WTC11 (cell line): ENCODE results near the gene UQCC3. TPM values are rescaled to one million over a fixed set of nuclear protein-coding genes. Genes with fewer than 3 reads are reported as not detected.

ENCODE experiments used
- ATAC-seq: fragments of 200-7000 bp; cut with Tn5 transposase; 2 replicates; pipeline ENCODE4 v1.10.0; 2021; ENCODE audit warnings: mild to moderate bottlenecking, moderate library complexity
- CTCF ChIA-PET: fragments of 300-600 bp; sonication (Branson Sonifier 250); formaldehyde crosslinking; loops from one replicate; lab custom pipeline; 2021; ENCODE audit warnings: antibody characterized with exemption; lab: Charles Lee
- POLR2A ChIA-PET: fragments of 350-600 bp; sonication (Branson Sonifier 250); formaldehyde crosslinking; loops from one replicate; lab custom pipeline; 2021; ENCODE audit warnings: antibody characterized with exemption; lab: Charles Lee
- DNase-seq: peaks from one replicate; pipeline ENCODE4 v3.0.0; 2021; ENCODE audit warnings: low spot score
- H3K27ac Mint-ChIP-seq: 2 replicates; pipeline ENCODE4 v1.8.0; 2021; ENCODE audit warnings: mixed read lengths
- H3K27me3 Mint-ChIP-seq: 2 replicates; pipeline ENCODE4 v1.8.0; 2021; ENCODE audit warnings: low read depth, mild to moderate bottlenecking, moderate library complexity, mixed read lengths
- H3K36me3 Mint-ChIP-seq: 2 replicates; pipeline ENCODE4 v1.8.0; 2021; ENCODE audit warnings: mixed read lengths
- H3K4me1 Mint-ChIP-seq: 2 replicates; pipeline ENCODE4 v1.8.0; 2022; ENCODE audit warnings: mixed read lengths
- H3K4me3 Mint-ChIP-seq: 2 replicates; pipeline ENCODE4 v1.8.0; 2021; ENCODE audit warnings: mild to moderate bottlenecking, moderate library complexity, mixed read lengths
- H3K9me3 Mint-ChIP-seq: 2 replicates; pipeline ENCODE4 v1.8.0; 2021; ENCODE audit warnings: mixed read lengths
- ARID4B ChIP-seq: sonication (generic); formaldehyde crosslinking; IDR thresholded peaks from 2 replicates; pipeline ENCODE4 v1.8.0; 2023; ENCODE audit warnings: missing genetic modification reagents, mild to moderate bottlenecking, borderline replicate concordance
- ATF1 ChIP-seq: sonication (generic); formaldehyde crosslinking; IDR thresholded peaks from 2 replicates; pipeline ENCODE4 v1.8.1; 2023; ENCODE audit warnings: mild to moderate bottlenecking, moderate library complexity, missing genetic modification reagents
- E2F5 ChIP-seq: sonication (generic); formaldehyde crosslinking; IDR thresholded peaks from 2 replicates; pipeline ENCODE4 v1.8.1; 2022; ENCODE audit warnings: mild to moderate bottlenecking, moderate library complexity, missing genetic modification reagents
- ELF4 ChIP-seq: sonication (generic); formaldehyde crosslinking; IDR thresholded peaks from 2 replicates; pipeline ENCODE4 v1.8.1; 2022; ENCODE audit warnings: low read depth, mild to moderate bottlenecking, moderate library complexity, missing genetic modification reagents
- FOXK1 ChIP-seq: sonication (generic); formaldehyde crosslinking; IDR thresholded peaks from 2 replicates; pipeline ENCODE4 v1.8.0; 2022; ENCODE audit warnings: mild to moderate bottlenecking, moderate library complexity, missing genetic modification reagents
- FOXP1 ChIP-seq: sonication (generic); formaldehyde crosslinking; IDR thresholded peaks from 2 replicates; pipeline ENCODE4 v1.8.0; 2022; ENCODE audit warnings: missing genetic modification reagents, mild to moderate bottlenecking, moderate library complexity, borderline replicate concordance
- FOXP4 ChIP-seq: sonication (generic); formaldehyde crosslinking; IDR thresholded peaks from 2 replicates; pipeline ENCODE4 v1.8.0; 2022; ENCODE audit warnings: mild to moderate bottlenecking, missing genetic modification reagents
- GABPB1 ChIP-seq: sonication (generic); formaldehyde crosslinking; IDR thresholded peaks from 2 replicates; pipeline ENCODE4 v1.8.1; 2023; ENCODE audit warnings: mild to moderate bottlenecking, missing genetic modification reagents
- GRHL2 ChIP-seq: fragments of 250-450 bp; sonication (Bioruptor Pico); IDR thresholded peaks from 2 replicates; pipeline ENCODE4 v1.8.0; 2022; ENCODE audit warnings: mild to moderate bottlenecking, moderate library complexity; ENCODE audit not compliant: insufficient replicate concordance, severe bottlenecking
- IRF2 ChIP-seq: sonication (generic); formaldehyde crosslinking; IDR thresholded peaks from 2 replicates; pipeline ENCODE4 v1.8.0; 2022; ENCODE audit warnings: low read depth, missing genetic modification reagents, borderline replicate concordance
- KAT7 ChIP-seq: sonication (generic); formaldehyde crosslinking; IDR thresholded peaks from 2 replicates; pipeline ENCODE4 v1.8.1; 2023; ENCODE audit warnings: missing genetic modification reagents, mild to moderate bottlenecking, borderline replicate concordance
- MXD4 ChIP-seq: fragments of 250-450 bp; sonication (Bioruptor Pico); IDR thresholded peaks from 2 replicates; pipeline ENCODE4 v1.8.0; 2021; ENCODE audit warnings: mild to moderate bottlenecking, moderate library complexity, borderline replicate concordance
- NFYB ChIP-seq: sonication (generic); formaldehyde crosslinking; conservative IDR thresholded peaks from 2 replicates; pipeline ENCODE4 v1.8.0; 2022; ENCODE audit warnings: low read depth, missing genetic modification reagents
- NR3C1 ChIP-seq: sonication (generic); formaldehyde crosslinking; conservative IDR thresholded peaks from 2 replicates; pipeline ENCODE4 v1.8.1; 2023; ENCODE audit warnings: low read depth, mild to moderate bottlenecking, missing genetic modification reagents
- PRDM15 ChIP-seq: sonication (generic); formaldehyde crosslinking; IDR thresholded peaks from 2 replicates; pipeline ENCODE4 v1.8.0; 2022; ENCODE audit warnings: missing genetic modification reagents
- SP1 ChIP-seq: sonication (generic); formaldehyde crosslinking; conservative IDR thresholded peaks from 2 replicates; pipeline ENCODE4 v1.8.1; 2022; ENCODE audit warnings: missing genetic modification reagents
- ZBTB21 ChIP-seq: sonication (generic); formaldehyde crosslinking; IDR thresholded peaks from 2 replicates; pipeline ENCODE4 v1.8.1; 2023; ENCODE audit warnings: mild to moderate bottlenecking, missing genetic modification reagents, borderline replicate concordance
- ZNF281 ChIP-seq: sonication (generic); formaldehyde crosslinking; IDR thresholded peaks from 2 replicates; pipeline ENCODE4 v1.8.0; 2023; ENCODE audit warnings: mild to moderate bottlenecking, missing genetic modification reagents
- ZNF317 ChIP-seq: sonication (generic); formaldehyde crosslinking; IDR thresholded peaks from 2 replicates; pipeline ENCODE4 v1.8.1; 2023; ENCODE audit warnings: low read depth, mild to moderate bottlenecking, moderate library complexity, missing genetic modification reagents, borderline replicate concordance
- ZNF671 ChIP-seq: fragments of 250-450 bp; sonication (Bioruptor Pico); IDR thresholded peaks from 2 replicates; pipeline ENCODE4 v1.8.0; 2021; ENCODE audit warnings: mild to moderate bottlenecking
- total RNA-seq: library from RNA; stranded (reverse); gene quantifications from 3 replicates; pipeline ENCODE4 v1.2.3, GENCODE V29; 2021

Gene UQCC3
- total RNA-seq, 1 experiment from 2014 or later: 18.1 TPM

GRCh38 chr11:62645946-62646824 is 25.3 kb upstream of the UQCC3 start, which contains the start of gene GANAB:
TSS of gene GANAB (minus strand) at chr11:62646613. CDS start at chr11:62646599, 14 bp downstream.
- Mint-ChIP-seq H3K36me3 (peaks cover 36% of the 10 kb centered on the region), H3K4me1 (peaks cover 10% of the 10 kb centered on the region), H3K4me3 (peak within 1 kb of the TSS; percentile 99), H3K27me3 (no peaks in the 10 kb centered on the region), H3K9me3 (no peaks in the 10 kb centered on the region), H3K27ac (peak within 1 kb of the TSS; percentile 96)
- ChIA-PET POLR2A (interaction anchor here (0.6 to 6.3 kb wide), 9 partner anchors 19 to 270 kb away, joined by 3 to 42 read pairs (median 5); partner anchors contain the start of genes B3GAT3, C11orf98, CSKMT and EEF1G), CTCF (interaction anchor here (0.6 to 2.2 kb wide), 11 partner anchors 9 to 222 kb away, joined by 3 to 7 read pairs (median 3); partner anchors contain the start of genes BSCL2, C11orf98, CSKMT and GNG3)
- DNase-seq (peak; percentile 99), ATAC-seq (peak; percentile 98)
- TF ChIP-seq FOXP4 (CRISPR knock-in tag) (no peak; the same call in 1 of the 2 replicates), PRDM15 (peak; percentile 87), E2F5 (CRISPR knock-in tag) (peak; percentile 79; the same call in 1 of the 2 replicates), GABPB1 (CRISPR knock-in tag) (0 out of 2 replicates have a peak, but pooled peaks have one; percentile 34), SP1 (CRISPR knock-in tag) (peak; percentile 86), ZNF281 (CRISPR knock-in tag) (no peak), ZBTB21 (no peak), KAT7 (CRISPR knock-in tag) (peak; percentile 61; the same call in 1 of the 2 replicates), MXD4 (no peak), ELF4 (CRISPR knock-in tag) (0 out of 2 replicates have a peak, but pooled peaks have one; percentile 14), NR3C1 (CRISPR knock-in tag) (no peak), ZNF317 (CRISPR knock-in tag) (no peak), ATF1 (CRISPR knock-in tag) (no peak), FOXK1 (CRISPR knock-in tag) (peak; percentile 39; the same call in 1 of the 2 replicates), FOXP1 (no peak), ZNF671 (no peak), ARID4B (peak; percentile 44; the same call in 1 of the 2 replicates), IRF2 (CRISPR knock-in tag) (0 out of 2 replicates have a peak, but pooled peaks have one; percentile 34), NFYB (CRISPR knock-in tag) (peak; percentile 58), GRHL2 (CRISPR knock-in tag) (no peak)
